Endothelial cell (in vitro differentiated cells): ENCODE results near the gene AOX1. TPM values are rescaled to one million over a fixed set of nuclear protein-coding genes. Genes with fewer than 3 reads are reported as not detected.

ENCODE experiments used
- DNase-seq: peaks from one replicate; pipeline ENCODE4 v3.0.0; 2021; ENCODE audit warnings: low spot score
- H3K27ac Mint-ChIP-seq: one replicate; pipeline ENCODE4 v1.8.0; 2021; ENCODE audit warnings: mixed read lengths, inconsistent platforms; ENCODE audit not compliant: unreplicated experiment
- H3K27me3 Mint-ChIP-seq: one replicate; pipeline ENCODE4 v1.8.0; 2021; ENCODE audit warnings: mild to moderate bottlenecking, moderate library complexity, mixed read lengths, inconsistent platforms; ENCODE audit not compliant: unreplicated experiment
- H3K36me3 Mint-ChIP-seq: one replicate; pipeline ENCODE4 v1.8.0; 2021; ENCODE audit warnings: mild to moderate bottlenecking, low read depth, mixed read lengths, inconsistent platforms; ENCODE audit not compliant: unreplicated experiment
- H3K4me1 Mint-ChIP-seq: one replicate; pipeline ENCODE4 v1.8.0; 2021; ENCODE audit warnings: mild to moderate bottlenecking, mixed read lengths, inconsistent platforms; ENCODE audit not compliant: unreplicated experiment
- H3K4me3 Mint-ChIP-seq: one replicate; pipeline ENCODE4 v1.8.0; 2021; ENCODE audit warnings: mild to moderate bottlenecking, mixed read lengths, inconsistent platforms; ENCODE audit not compliant: unreplicated experiment
- H3K9me3 Mint-ChIP-seq: one replicate; pipeline ENCODE4 v1.8.0; 2021; ENCODE audit warnings: mixed read lengths, inconsistent platforms; ENCODE audit not compliant: unreplicated experiment
- total RNA-seq: library from RNA; stranded (reverse); fragmentation: NEBNext Ultra II Directional; extraction: Animal tissue kit (Norgen Biotek cat#: 25700); gene quantifications from one replicate; pipeline ENCODE4 v1.2.1, GENCODE V29; 2021; ENCODE audit not compliant: unreplicated experiment
- TF ChIP-seq, protein P1 (sequence below): fragments of 200-600 bp; sonication (generic); IDR thresholded peaks from one replicate; pipeline ENCODE4 v1.5.0; 2021; ENCODE audit warnings: antibody characterized with exemption; ENCODE audit not compliant: unreplicated experiment

The AOX1 gene
- total RNA-seq, 1 donor from 2014 or later = 0.80 TPM

DNA sequence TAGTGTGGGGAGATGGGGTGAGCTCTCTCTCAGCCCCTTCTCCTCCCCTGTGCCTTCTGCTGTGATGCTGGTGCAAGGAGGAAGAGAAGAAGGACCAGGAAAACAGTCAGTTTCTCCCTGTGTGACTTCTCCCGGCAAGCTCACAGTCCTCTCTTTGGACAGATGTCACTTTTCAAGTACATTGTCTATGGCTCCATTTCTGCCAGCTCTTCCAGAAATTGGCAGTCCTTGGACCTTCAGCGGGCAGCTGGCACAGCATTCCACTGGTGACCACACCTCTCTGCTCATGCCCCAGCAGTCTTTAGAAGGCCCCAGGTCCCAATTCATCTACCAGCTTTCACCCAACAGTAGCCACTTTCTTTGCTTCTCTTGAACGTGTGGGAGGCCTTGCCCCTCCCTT, 63.9 kb downstream of the AOX1 start:
- peaks cover 1% of the 10 kb centered on the region for H3K27me3 Mint-ChIP-seq
- H3K9me3 Mint-ChIP-seq = no peaks in the 10 kb centered on the region
- TF ChIP-seq, protein P1, sequence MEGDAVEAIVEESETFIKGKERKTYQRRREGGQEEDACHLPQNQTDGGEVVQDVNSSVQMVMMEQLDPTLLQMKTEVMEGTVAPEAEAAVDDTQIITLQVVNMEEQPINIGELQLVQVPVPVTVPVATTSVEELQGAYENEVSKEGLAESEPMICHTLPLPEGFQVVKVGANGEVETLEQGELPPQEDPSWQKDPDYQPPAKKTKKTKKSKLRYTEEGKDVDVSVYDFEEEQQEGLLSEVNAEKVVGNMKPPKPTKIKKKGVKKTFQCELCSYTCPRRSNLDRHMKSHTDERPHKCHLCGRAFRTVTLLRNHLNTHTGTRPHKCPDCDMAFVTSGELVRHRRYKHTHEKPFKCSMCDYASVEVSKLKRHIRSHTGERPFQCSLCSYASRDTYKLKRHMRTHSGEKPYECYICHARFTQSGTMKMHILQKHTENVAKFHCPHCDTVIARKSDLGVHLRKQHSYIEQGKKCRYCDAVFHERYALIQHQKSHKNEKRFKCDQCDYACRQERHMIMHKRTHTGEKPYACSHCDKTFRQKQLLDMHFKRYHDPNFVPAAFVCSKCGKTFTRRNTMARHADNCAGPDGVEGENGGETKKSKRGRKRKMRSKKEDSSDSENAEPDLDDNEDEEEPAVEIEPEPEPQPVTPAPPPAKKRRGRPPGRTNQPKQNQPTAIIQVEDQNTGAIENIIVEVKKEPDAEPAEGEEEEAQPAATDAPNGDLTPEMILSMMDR = no peak
- no peak overlapping the region for H3K4me3 Mint-ChIP-seq
- no peaks in the 10 kb centered on the region for H3K4me1 Mint-ChIP-seq
- no peak for DNase-seq
- H3K27ac Mint-ChIP-seq = no peak overlapping the region
- no peaks in the 10 kb centered on the region for H3K36me3 Mint-ChIP-seq

DNA sequence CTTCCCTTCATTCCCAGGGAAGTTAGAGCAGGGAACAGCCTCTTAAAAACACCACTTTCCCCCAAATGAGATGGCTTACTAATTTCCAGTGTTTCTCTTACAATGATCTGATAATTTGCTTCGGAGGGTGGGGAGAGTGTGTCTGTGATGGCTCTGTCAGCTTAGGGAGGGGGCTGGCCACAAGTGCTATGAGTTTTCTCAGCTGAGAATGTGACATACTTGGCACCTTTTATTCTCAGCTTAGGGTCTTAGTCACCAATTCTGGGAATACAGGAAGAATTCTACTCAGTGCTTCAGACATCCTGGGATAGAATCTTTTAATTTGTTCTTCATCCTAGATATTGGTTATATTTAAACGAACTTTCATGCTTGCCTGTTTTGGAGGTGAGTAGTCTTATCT, 64.4 kb downstream of the AOX1 start:
- Mint-ChIP-seq H3K27ac (no peak overlapping the region), H3K9me3 (no peaks in the 10 kb centered on the region), H3K36me3 (no peaks in the 10 kb centered on the region), H3K4me1 (no peaks in the 10 kb centered on the region), H3K27me3 (peaks cover 1% of the 10 kb centered on the region), H3K4me3 (no peak overlapping the region)
- DNase-seq = no peak
- TF ChIP-seq, protein P1 = no peak

- Mint-ChIP-seq H3K9me3 (no peaks in the 10 kb centered on the region), H3K4me3 (no peak overlapping the region), H3K27me3 (peaks cover 1% of the 10 kb centered on the region), H3K36me3 (no peaks in the 10 kb centered on the region), H3K27ac (no peak overlapping the region), H3K4me1 (no peaks in the 10 kb centered on the region)
- no peak for DNase-seq
- TF ChIP-seq, protein P1 = no peak
These were observed 66.3 kb downstream of the AOX1 start for GRCh38 chr2:200652158-200652557.

DNA sequence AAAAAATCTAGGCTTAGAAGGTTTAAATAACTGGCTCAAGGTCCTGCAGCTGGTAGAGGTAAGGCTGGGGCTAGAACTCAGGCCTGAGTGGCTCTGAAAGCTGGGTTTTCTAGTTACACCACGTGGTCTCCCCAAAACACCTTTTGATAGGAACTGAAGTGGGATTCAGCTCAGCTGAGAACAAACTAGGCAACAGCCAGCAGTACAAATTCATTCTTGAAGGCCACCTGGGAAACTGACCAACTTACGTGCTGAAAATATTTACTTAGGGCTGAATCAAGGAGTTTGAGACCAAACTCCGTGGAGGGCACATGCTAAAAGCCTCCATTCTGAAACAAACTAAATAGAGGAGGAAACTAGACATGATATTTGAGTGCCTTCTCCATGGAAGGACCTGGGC, 67.2 kb downstream of the AOX1 start:
- TF ChIP-seq, protein P1 = no peak
- Mint-ChIP-seq H3K4me3 (no peak overlapping the region), H3K27me3 (peaks cover 1% of the 10 kb centered on the region), H3K9me3 (no peaks in the 10 kb centered on the region), H3K4me1 (no peaks in the 10 kb centered on the region), H3K27ac (no peak overlapping the region), H3K36me3 (no peaks in the 10 kb centered on the region)
- DNase-seq = no peak

DNA sequence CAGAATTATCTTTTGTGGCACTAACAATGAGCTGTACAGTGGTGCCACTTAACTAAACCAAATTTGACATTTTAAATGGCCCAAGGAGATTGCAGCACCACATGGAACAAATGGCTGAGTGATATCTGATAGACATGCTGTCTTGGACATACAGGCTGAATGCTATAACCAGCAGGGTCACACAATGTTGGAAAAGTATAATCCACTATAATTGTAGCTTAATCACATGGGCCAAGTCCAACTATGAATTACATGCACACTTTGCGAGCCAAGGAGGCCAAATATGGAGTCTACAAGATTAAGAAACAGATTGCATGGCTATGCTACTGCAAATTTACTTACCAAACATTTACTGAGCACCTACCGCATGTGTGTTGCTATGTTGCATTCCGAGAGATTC, 69.0 kb downstream of the AOX1 start:
- H3K36me3 Mint-ChIP-seq = no peaks in the 10 kb centered on the region
- H3K27ac Mint-ChIP-seq = no peak overlapping the region
- peaks cover 1% of the 10 kb centered on the region for H3K27me3 Mint-ChIP-seq
- no peak overlapping the region for H3K4me3 Mint-ChIP-seq
- H3K9me3 Mint-ChIP-seq = no peaks in the 10 kb centered on the region
- TF ChIP-seq, protein P1 = no peak
- no peaks in the 10 kb centered on the region for H3K4me1 Mint-ChIP-seq
- DNase-seq = no peak
